GM18517 (cell line): ENCODE results near the gene FOSL2.
A peak's percentile ranks its signal among the peaks of the same experiment; 100 is the strongest.

ENCODE experiments used
- ATAC-seq: cut with Tn5 transposase; IDR thresholded peaks from one replicate; pipeline ENCODE4 v1.9.1; 2021; ENCODE audit warnings: mild to moderate bottlenecking, moderate library complexity; ENCODE audit not compliant: unreplicated experiment

The FOSL2 gene

DNA sequence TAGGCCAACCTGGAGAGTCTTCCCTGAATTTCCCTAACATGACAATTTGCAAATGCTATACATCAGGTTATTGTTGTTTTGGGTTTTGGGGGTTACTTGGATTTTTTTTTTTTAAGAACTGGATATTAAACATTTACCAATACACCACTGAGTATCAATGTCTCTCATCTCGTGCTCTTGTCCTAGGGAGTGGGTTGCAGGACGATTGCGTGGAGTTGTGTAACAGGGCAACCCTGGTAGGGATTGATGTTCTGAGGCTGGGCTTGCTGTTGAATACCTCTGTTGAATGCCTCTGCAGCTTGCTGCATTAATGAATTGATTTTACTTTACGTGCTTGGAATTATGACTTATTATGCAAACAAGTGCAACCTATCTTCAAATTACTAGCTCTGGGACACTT lies 18.8 kb upstream of the FOSL2 start:
- ATAC-seq: no peak

GRCh38 chr2:28374331-28374730 lies 18.3 kb upstream of the FOSL2 start:
- no peak for ATAC-seq

GRCh38 chr2:28375236-28375635 lies 17.4 kb upstream of the FOSL2 start:
- no peak for ATAC-seq

DNA sequence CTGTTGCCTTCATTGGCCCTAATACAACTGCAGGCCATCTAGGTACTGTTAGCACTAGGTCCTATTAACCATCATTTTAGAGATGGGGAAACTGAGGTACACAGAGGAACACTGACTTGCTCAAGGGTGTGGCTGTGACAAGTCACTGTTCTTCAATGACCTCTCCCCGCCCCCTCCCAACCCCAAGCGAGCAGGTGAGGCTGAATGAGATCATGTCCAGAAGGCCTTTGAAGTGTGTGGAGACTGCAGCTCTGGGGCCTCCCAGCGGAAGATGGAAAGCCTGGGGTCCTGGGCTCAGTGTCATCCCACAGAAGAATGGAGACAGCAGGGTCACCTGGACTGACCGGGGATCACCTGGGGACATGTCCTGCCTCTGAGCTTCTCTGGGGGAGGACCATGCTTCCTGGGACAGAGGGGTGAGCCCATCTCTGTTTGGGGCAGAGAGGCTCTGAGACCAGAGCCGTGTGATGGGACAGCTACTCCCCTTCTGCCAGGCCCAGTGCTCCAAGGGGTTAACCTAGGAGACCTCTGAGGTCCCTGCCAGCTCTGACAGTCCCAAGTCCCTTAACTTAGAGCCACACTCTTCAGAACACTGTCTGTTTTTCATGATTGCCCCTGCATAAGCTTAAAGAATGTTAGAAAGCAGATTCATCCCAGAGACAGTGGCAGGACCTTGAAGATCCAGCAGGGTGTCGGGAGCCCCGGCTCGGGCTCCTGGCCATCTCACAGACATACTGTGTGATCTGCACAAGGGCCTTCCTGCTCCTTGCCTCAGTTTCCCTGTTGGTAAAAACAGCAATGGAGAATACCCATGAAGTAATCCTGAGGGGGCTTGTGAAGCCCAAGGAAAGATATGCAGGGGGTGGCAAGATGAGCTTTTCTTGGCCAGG lies 16.7 kb upstream of the FOSL2 start:
- ATAC-seq: no peak

DNA sequence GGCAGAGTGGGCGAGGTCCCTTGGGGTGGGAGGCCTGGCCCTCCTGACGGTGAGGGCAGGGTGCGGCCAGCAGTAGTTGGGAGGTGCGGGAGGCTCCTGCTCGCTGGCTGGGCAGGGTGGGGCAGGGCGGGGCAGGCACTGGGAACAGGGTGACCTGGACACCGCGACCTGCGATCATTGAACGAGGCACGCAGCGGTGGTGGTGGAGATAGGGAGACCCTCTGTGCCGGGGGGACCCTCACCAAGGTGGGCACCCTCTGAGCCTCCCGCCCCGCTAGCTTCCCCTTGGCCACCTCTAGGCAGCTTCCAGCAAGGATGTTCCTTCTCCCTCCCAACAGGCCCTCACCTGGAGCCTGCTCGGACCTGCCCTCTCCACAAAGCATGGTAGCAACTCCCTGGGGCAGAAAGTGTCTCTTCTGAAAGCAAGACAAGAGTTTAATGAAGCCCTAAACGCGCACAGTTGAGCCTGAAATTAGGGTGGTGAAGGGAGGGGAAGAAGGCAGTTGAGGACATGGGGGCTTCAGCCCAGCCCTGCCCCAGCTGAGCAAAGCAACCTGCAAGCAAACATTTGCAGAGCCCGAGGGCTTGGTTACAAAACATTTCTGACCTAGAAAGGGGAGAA lies 15.4 kb upstream of the FOSL2 start:
- ATAC-seq: no peak

DNA sequence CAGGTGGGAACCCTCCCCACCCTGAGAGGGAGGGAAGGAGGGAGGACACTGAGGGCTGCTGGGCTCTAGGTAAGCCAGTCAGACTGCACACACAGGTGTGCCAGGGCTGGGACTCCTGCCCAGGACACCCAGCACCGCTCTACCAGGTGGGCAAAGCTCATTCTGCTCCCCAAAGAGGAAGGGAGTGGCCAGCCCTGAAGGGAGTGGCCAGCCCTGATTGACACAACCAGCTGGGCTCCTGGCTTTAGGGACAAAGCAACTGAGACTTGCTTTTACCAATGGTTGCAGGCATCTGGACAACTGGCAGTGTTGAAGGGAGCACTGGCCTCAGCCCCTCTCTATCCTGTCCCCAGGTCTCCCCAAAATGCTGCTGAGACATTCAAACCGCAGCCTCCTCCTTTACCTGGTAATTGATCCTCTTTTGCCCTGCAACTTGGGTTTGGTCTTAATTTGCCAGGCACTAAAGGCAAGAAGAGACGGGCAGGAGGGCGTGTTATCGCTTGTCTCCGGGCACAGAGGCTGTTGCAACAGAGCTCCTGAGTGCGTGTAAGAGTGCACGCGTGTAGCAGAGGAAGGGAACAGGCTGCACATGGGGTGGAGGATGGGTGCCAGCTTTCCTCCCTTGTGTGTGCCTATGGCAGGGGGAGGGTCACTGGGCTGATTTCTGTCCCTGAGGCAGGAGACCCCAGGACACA lies 14.5 kb upstream of the FOSL2 start:
- ATAC-seq: no peak

GRCh38 chr2:28378679-28379584 lies 13.7 kb upstream of the FOSL2 start:
- ATAC-seq: no peak

GRCh38 chr2:28380219-28380618 lies 12.4 kb upstream of the FOSL2 start:
- no peak for ATAC-seq

DNA sequence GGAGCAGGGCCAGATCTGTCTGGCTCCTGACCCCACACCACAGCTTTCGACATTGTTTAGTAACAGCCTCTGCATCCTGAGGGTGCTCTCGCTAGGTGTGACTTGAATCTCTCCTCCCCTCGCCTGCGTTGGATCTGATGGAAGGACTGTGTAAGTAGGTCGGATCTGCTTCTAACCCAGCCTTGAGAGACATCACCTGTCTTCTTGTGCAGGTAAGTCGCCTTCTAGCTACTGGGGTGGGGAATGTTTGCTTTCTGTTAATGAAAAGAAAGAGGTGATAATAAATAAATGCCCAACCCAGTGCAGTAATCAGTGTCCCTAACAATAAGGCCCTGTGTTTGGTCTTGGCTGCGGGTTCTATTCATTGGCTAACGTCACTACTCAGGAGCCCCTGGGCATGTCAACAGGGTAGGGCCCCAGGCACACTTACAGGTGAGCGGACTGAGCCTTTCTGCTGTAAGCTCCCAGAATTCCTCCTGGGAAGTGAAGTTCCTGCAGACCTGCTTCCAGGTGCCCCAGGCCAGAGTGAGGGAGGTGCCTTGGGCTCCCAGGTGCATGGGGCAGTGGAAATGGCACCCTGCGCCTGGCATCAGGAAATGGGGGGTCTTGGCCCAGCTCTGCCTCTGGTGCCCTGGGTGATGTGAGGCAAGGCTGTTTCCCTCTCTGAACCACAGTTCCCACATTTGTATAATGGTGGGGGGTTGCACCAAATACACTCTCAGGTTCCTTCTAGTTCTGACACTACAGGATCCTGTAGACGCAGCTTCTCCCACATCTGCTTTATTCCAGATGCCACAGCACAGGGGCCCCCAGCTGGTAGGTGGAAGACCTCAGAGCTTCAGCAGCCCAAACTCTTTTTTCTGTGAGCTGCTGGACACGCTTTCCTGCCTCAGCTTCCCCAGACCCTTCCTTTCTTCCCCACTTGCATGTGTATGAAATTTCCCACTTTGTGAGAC lies 11.2 kb upstream of the FOSL2 start:
- no peak for ATAC-seq

GRCh38 chr2:28382755-28383154 lies 9.9 kb upstream of the FOSL2 start:
- no peak for ATAC-seq

DNA sequence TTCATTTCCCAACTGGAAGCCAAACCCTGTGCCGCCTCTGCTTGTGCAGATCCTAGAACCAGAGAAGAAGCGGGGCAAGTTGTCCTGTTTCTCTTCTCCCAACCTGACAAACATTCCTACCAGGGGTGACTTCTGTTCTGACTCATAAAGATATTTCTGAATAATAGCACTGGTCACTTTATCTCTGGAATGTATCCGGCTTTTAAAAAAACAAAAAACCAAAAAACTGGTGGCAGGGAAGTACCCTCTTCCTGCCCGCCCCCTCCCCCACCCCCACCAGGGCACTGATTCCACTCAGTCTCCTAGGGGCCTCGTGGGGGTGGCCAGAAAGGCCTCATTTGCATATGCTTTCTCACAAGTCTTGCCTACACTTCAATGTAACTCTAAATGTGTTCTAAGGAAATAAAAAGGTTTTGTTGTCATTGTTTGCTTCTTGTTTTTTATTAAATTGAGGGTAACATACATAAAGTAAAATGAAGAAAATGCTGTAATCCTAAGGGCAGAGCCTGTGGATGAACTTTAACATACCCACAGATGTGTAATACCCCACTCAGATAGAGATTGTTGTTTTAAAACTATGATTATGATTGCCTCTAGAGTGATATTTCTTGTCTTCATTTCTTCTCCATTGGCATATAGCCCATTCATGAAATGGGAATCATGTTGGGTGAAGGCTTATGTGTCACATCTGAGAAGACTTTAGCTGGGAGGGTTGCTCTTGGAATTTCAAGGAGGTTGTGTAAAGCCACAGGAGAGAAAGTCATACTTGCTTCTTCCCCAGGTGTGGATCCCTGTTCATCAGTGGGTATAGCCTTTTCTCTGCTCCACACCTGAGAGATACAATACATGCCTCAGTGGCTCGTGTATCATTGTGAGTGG lies 5.3 kb upstream of the FOSL2 start:
- no peak for ATAC-seq

GRCh38 chr2:28389399-28390240 lies 3.0 kb upstream of the FOSL2 start:
- no peak for ATAC-seq

- ATAC-seq: no peak
These were observed 2.4 kb upstream of the FOSL2 start for GRCh38 chr2:28390241-28390745.

DNA sequence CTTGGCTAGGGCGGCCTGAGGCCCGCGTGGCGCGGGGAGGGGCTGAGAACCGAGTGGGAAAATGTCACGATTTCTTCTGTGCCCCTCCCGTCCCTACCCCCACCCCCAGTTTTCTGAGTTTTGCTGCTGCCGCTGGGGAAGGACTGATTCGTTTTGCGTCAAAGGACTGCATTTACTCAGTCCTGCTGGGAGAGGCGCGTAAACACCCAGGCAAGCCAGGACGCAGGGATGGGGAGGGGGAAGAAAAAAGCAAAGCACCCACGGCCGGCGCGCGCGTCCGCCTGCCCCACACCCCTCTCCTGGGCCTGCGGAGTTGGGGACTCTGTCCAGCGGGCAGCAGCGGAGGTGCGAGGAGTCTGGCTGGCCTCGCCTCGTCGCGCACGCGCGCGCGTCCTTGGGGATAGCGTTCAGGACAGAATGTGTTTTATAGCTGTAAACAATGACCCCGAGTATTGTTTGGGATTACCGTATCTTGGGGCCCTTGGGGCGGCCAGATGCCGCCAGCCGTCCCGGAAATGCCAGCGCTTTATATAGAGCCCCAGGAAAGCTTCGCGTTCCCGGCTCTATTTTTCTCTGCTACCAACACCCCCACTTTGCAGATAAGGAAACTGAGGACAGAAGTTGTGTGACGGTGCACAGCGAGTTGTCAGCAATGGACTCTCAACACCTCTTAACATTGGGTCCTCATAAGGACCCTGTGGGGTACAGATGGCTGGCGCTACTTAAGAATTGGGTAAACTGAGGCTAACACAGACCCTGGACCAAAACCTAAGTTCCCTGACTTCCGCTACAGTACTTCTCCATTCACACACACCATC lies 1.7 kb upstream of the FOSL2 start:
- ATAC-seq: no peak

DNA sequence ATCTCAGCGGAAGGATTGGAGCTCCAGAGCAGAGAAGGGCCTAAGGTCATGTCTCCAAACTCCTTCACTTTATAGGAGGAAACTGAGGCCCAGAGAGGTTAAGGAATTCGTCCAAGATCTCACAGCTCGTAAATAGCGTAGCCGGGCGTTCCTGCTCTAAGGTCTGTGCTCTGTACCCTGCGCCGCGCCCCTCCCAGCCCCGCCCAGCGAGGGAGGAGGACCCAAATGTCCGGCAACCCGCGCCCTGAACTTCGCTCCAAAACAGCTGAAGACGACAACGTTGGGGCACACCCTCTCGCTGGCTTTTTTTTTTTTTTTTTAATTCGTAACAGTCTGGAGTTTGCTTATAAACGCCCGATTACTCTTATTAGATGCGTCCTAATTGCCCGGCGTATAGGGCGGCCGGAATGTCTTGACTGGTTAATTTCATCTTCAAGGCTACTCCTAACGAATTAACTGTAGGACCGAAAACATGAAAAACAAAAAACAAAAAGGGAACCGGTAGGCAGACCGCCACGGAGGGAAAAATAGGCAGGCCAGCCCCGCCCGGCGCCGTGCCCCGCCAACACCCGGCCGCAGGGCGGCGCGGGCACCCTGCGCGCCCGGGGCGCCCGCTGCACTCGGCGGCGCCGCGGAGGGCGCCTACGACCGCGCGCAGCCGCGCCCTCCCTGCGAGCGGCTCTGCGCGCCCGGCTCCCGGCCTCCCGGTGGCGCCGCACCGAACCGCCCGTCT lies 928 bp upstream of the FOSL2 start:
- ATAC-seq: peak; percentile 38
